Heart right ventricle (tissue), 16 donors: ENCODE results near the gene TNFRSF17. TPM values are rescaled to one million over a fixed set of nuclear protein-coding genes. Genes with fewer than 3 reads are reported as not detected.

Experiments used
- ATAC-seq, 8 donors: fragments of 200-7000 bp; cut with Tn5 transposase; one replicate each; pipeline ENCODE4 v1.9.1; 2020; ENCODE audit warnings: mild to moderate bottlenecking in 8 of 8, moderate library complexity in 8 of 8, moderate number of reproducible peaks in 1 of 8
- DNase-seq, 2 donors: peaks; one replicate each; pipeline ENCODE4 v3.0.0-alpha.2; 2020
- H3K27ac ChIP-seq, 10 donors: fragments of 200-600 bp; sonication (generic) in 2 of 10; one replicate each; pipeline versions ENCODE4 v1.5.0 to v1.8.0; 2020 to 2022; ENCODE audit warnings: mild to moderate bottlenecking in 3 of 10
- H3K27me3 ChIP-seq, 7 donors: fragments of 200-600 bp; one replicate each; pipeline ENCODE4 v1.8.0; 2021 to 2022; ENCODE audit warnings: mild to moderate bottlenecking in 2 of 7
- H3K36me3 ChIP-seq, 9 donors: fragments of 200-600 bp; sonication (generic) in 1 of 9; one replicate each; pipeline versions ENCODE4 v1.5.0 to v1.8.0; 2020 to 2022; ENCODE audit warnings: mild to moderate bottlenecking in 2 of 9
- H3K4me1 ChIP-seq, 9 donors: fragments of 200-600 bp; sonication (generic) in 1 of 9; one replicate each; pipeline versions ENCODE4 v1.5.0 to v1.8.0; 2020 to 2022; ENCODE audit warnings: mild to moderate bottlenecking in 4 of 9
- H3K4me3 ChIP-seq, 10 donors: fragments of 200-600 bp; sonication (generic) in 2 of 10; one replicate each; pipeline versions ENCODE4 v1.5.0 to v1.8.0; 2020 to 2022; ENCODE audit warnings: mild to moderate bottlenecking in 7 of 10, moderate library complexity in 2 of 10
- H3K9me3 ChIP-seq, 11 donors: fragments of 200-600 bp in 10 of 11; sonication (generic) in 2 of 11; one replicate each; pipeline versions ENCODE4 v1.5.0 to v1.8.0; 2013 to 2022; ENCODE audit warnings: mild to moderate bottlenecking in 2 of 11, control low read depth in 1 of 11, moderate library complexity in 1 of 11
- WGBS, 2 donors: extraction: QIAGEN DNeasy Blood & Tissue Kit; methylation state at CpG; one replicate each; pipeline ENCODE4 v1.1.7; 2013; ENCODE audit warnings: inconsistent platforms in 1 of 2; 5-methylcytosine and 5-hydroxymethylcytosine counted together
- intact Hi-C, 10 donors: fragments of 100-400 bp; cut with DNase I; formaldehyde crosslinking; loops; one replicate each; pipeline versions ENCODE4 v1.11.1 to v1.14.2; 2022
- polyA plus RNA-seq, 2 donors: library from polyadenylated mRNA; stranded (reverse); fragments of 200-250 nt; gene quantifications; one replicate each; pipeline ENCODE4 v1.2.3, GENCODE V29; 2013
- total RNA-seq, 10 donors: library from RNA; stranded (reverse); fragmentation: NEBNext Ultra II Directional in 3 of 10; extraction: Animal tissue kit (Norgen Biotek cat#: 25700) in 3 of 10; gene quantifications; one replicate each; pipeline versions ENCODE4 v1.2.1 to v1.2.4, GENCODE V29; 2021 to 2023
- TF ChIP-seq, protein P1 (sequence below), 9 donors: fragments of 200-600 bp; sonication (generic) in 2 of 9; IDR thresholded peaks; one replicate each; pipeline versions ENCODE4 v1.5.0 to v1.8.0; 2021 to 2022; ENCODE audit warnings: antibody characterized with exemption in 9 of 9, mild to moderate bottlenecking in 5 of 9, moderate library complexity in 1 of 9
- donor health status: Arrhythmogenic right ventricular cardiomyopathy.
- donor health status: ischemic (EF 13 %, LVEDD 7.1; RV severe dilation, severe dysfunction).
- donor health status: healthy with polysubstance abuse.
- donor health status: DM: no; HTN: yes; CAD: no.
- donor health status: DM: no; HTN: no; CAD: no.
- donor health status: ischemic (EF 25% LVEDD 6.9; RV normal size, moderate dysfunction).
- donor health status: ischemic (EF 25% LVEDD 5.7; RV mildly dilated, moderate dysfunction).
- donor health status: healthy.
- donor health status: DM: yes; HTN: yes; CAD: no.
- donor health status: Ischemic cardiomyopathy.
- donor health status: ischemic (EF 35%, LVEDD 5.7; RV mildly dilated, moderate dysfunction).
- donor health status: nonischemic (EF 11% LVEDD 7.7; RV severe dilation, severe dysfunction).
- donor health status: DM: yes; HTN: yes; CAD: no.
- donor health status: PGD.
- donor health status: ischemic (EF 29% LVEDD 5.4; RV normal size, mild dysfunction).
- donor health status: nonischemic (EF 23%, LVEDD 6.1; RV moderate dilation, normal function).

TNFRSF17 gene
- total and polyA plus RNA-seq, 12 donors: not detected

- Histone ChIP-seq H3K36me3 (peaks cover 0 to 3% (median 0%) of the 10 kb centered on the region in 9 donors), H3K27ac (no peak overlapping the region), H3K4me1 (peaks cover 0 to 11% (median 5%) of the 10 kb centered on the region in 9 donors), H3K27me3 (no peaks in the 10 kb centered on the region), H3K9me3 (no peaks in the 10 kb centered on the region), H3K4me3 (no peak overlapping the region)
- DNase-seq (no peak), ATAC-seq (no peak)
- 82 to 83% methylated on average over 5 of the region's 5 CpGs for WGBS, 2 donors
- intact Hi-C loops: no loop called here
- TF ChIP-seq, protein P1, sequence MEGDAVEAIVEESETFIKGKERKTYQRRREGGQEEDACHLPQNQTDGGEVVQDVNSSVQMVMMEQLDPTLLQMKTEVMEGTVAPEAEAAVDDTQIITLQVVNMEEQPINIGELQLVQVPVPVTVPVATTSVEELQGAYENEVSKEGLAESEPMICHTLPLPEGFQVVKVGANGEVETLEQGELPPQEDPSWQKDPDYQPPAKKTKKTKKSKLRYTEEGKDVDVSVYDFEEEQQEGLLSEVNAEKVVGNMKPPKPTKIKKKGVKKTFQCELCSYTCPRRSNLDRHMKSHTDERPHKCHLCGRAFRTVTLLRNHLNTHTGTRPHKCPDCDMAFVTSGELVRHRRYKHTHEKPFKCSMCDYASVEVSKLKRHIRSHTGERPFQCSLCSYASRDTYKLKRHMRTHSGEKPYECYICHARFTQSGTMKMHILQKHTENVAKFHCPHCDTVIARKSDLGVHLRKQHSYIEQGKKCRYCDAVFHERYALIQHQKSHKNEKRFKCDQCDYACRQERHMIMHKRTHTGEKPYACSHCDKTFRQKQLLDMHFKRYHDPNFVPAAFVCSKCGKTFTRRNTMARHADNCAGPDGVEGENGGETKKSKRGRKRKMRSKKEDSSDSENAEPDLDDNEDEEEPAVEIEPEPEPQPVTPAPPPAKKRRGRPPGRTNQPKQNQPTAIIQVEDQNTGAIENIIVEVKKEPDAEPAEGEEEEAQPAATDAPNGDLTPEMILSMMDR (IDR thresholded peaks at IDR 0.05): no peak
Measured at GRCh38 chr16:12017558-12017957, 52.5 kb downstream of the TNFRSF17 start.

Other genes starting within 250 kb of the TNFRSF17 start
- gene TXNDC11, start 222.4 kb upstream of the TNFRSF17 start, total RNA-seq: 10 to 100 TPM; 16.8 to 29.3 (median 23.9) TPM
- 10 to 100 TPM; 30.0 to 46.7 TPM for gene TXNDC11, start 222.4 kb upstream of the TNFRSF17 start, polyA plus RNA-seq
- gene ZC3H7A, start 168.0 kb upstream of the TNFRSF17 start, total RNA-seq: 10 to 100 TPM; 26.8 to 36.1 (median 30.6) TPM
- gene ZC3H7A, start 168.0 kb upstream of the TNFRSF17 start, polyA plus RNA-seq: 10 to 100 TPM; 15.2 to 22.8 TPM
- 100 to 1,000 TPM in 6 of 10 donors, 10 to 100 TPM in 4; 89.4 to 133 (median 105) TPM for gene RSL1D1, start 113.7 kb upstream of the TNFRSF17 start, total RNA-seq
- gene RSL1D1, start 113.7 kb upstream of the TNFRSF17 start, polyA plus RNA-seq: 10 to 100 TPM; 24.7 to 63.3 TPM
- 100 to 1,000 TPM in 3 of 10 donors, 10 to 100 TPM in 7; 85.5 to 117 (median 95.1) TPM for gene GSPT1, start 49.3 kb upstream of the TNFRSF17 start, total RNA-seq
- 10 to 100 TPM; 17.0 to 54.2 TPM for gene GSPT1, start 49.3 kb upstream of the TNFRSF17 start, polyA plus RNA-seq
- gene NPIPB2, start 23.2 kb upstream of the TNFRSF17 start, total RNA-seq: 1 to 10 TPM; 1.2 to 4.7 (median 2.3) TPM
- gene NPIPB2, start 23.2 kb upstream of the TNFRSF17 start, polyA plus RNA-seq: 1 to 10 TPM; 3.7 to 8.9 TPM
- gene SNX29, start 11.5 kb downstream of the TNFRSF17 start, total RNA-seq: 10 to 100 TPM; 10.8 to 23.9 (median 14.0) TPM
- 1 to 10 TPM; 2.1 to 2.8 TPM for gene SNX29, start 11.5 kb downstream of the TNFRSF17 start, polyA plus RNA-seq